ENCODE data around the gene MXD4. TPM values are rescaled to one million over a fixed set of nuclear protein-coding genes. Genes with fewer than 3 reads are reported as not detected.

The MXD4 gene
- total and polyA plus RNA-seq, 9 of the 15 experiments (the other 6 are each of a cell fraction or from before 2014, with no cell fraction given): 0.06 to 13.5 (median 5.9) TPM

DNA sequence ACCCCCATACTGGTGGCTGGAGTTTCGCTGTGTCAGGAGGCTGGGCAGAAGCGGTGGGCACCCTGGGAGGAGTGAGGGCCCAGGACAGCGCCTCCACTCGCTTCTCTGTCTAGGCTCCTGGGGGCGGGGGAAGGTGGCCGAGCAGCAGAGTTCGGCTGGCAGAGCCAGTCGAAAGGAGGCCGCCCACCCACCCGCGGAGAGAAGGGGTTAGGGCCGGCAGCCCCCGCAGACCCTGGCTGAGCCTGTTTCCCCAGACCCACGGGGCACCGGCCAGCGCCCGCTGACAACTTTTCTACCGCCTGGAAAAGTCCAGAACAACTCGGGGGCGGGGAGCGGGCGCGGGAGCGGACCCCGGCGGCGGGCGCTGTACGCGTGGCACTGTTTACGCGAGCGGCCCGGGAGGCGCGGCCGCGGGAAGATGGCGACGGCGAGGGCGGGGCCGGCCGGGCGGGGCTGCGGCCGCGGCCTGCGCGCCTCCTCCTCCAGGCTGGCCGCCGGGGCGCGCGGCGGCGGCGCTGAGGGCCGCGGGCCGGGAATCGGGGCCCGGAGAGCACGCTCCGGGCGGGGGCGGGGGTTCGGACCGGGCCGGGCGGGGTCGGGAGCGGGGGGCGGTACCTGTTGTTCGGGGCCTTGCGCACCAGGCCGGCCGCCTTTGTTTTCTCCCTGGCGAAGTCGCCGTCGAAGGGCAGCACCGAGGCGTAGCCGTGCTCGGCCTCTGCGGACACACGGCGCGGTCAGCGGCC is 628 bp downstream of the MXD4 start (continued):
- peak; percentile 56 to 92 (median 86) for TF ChIP-seq YY1 (IDR thresholded peaks at IDR 0.05; ENCODE audit: borderline replicate concordance in 1 of 3, control insufficient read depth in 1 of 3, extremely low read depth in 1 of 3, insufficient read depth in 3 of 3, insufficient read length in 1 of 3, insufficient replicate concordance in 2 of 3, low read depth in 1 of 3, low read length in 2 of 3)
- 0 out of 2 replicates have a peak, but pooled peaks have one; percentile 9 for TF ChIP-seq CREM (IDR thresholded peaks at IDR 0.05; ENCODE audit: low read depth)
- TF ChIP-seq ETS2 (tag; IDR thresholded peaks at IDR 0.05; ENCODE audit: borderline replicate concordance, poor library complexity, severe bottlenecking): no peak
- TF ChIP-seq TEAD4 (IDR thresholded peaks at IDR 0.05; ENCODE audit: low read length): no peak
- no peak for TF ChIP-seq TEAD4 (CRISPR knock-in tag; IDR thresholded peaks at IDR 0.05; ENCODE audit: borderline replicate concordance)
- peak; percentile 74 to 86; a peak in 3 of 4 replicates for TF ChIP-seq FOXK2 (conservative IDR thresholded peaks at IDR 0.05 in 1 of 2, IDR thresholded peaks at IDR 0.05 in 1 of 2; ENCODE audit: low read depth in 2 of 2)
- TF ChIP-seq, protein P1, sequence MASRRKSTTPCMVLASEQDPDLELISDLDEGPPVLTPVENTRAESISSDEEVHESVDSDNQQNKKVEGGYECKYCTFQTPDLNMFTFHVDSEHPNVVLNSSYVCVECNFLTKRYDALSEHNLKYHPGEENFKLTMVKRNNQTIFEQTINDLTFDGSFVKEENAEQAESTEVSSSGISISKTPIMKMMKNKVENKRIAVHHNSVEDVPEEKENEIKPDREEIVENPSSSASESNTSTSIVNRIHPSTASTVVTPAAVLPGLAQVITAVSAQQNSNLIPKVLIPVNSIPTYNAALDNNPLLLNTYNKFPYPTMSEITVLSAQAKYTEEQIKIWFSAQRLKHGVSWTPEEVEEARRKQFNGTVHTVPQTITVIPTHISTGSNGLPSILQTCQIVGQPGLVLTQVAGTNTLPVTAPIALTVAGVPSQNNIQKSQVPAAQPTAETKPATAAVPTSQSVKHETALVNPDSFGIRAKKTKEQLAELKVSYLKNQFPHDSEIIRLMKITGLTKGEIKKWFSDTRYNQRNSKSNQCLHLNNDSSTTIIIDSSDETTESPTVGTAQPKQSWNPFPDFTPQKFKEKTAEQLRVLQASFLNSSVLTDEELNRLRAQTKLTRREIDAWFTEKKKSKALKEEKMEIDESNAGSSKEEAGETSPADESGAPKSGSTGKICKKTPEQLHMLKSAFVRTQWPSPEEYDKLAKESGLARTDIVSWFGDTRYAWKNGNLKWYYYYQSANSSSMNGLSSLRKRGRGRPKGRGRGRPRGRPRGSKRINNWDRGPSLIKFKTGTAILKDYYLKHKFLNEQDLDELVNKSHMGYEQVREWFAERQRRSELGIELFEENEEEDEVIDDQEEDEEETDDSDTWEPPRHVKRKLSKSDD (conservative IDR thresholded peaks at IDR 0.05; ENCODE audit: low read length): no peak
- TF ChIP-seq TGIF2 (CRISPR knock-in tag; IDR thresholded peaks at IDR 0.05): 0 out of 2 replicates have a peak, but pooled peaks have one; percentile 41
- 0 out of 2 replicates have a peak, but pooled peaks have one; percentile 9 for TF ChIP-seq ZNF316 (IDR thresholded peaks at IDR 0.05)
- TF ChIP-seq PCBP1 (IDR thresholded peaks at IDR 0.05; ENCODE audit: low read depth, low read length, poor library complexity, severe bottlenecking): peak; percentile 24
- peak; percentile 60 to 77; a peak in 1 of 4 replicates for TF ChIP-seq SIN3A (IDR thresholded peaks at IDR 0.05; ENCODE audit: borderline replicate concordance in 2 of 2, control insufficient read depth in 1 of 2, low read depth in 2 of 2, low read length in 2 of 2)
- peak; percentile 15; the same call in 1 of the 2 replicates for TF ChIP-seq PHF8 (IDR thresholded peaks at IDR 0.05; ENCODE audit: borderline replicate concordance, low read length)
- TF ChIP-seq, protein P2, sequence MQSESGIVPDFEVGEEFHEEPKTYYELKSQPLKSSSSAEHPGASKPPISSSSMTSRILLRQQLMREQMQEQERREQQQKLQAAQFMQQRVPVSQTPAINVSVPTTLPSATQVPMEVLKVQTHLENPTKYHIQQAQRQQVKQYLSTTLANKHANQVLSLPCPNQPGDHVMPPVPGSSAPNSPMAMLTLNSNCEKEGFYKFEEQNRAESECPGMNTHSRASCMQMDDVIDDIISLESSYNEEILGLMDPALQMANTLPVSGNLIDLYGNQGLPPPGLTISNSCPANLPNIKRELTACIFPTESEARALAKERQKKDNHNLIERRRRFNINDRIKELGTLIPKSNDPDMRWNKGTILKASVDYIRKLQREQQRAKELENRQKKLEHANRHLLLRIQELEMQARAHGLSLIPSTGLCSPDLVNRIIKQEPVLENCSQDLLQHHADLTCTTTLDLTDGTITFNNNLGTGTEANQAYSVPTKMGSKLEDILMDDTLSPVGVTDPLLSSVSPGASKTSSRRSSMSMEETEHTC (IDR thresholded peaks at IDR 0.05): no peak

Measured in K562 (cell line).